Astrocyte (in vitro differentiated cells and primary cell): ENCODE data around the gene CD40.

ENCODE experiments used
- CTCF ChIP-seq: IDR thresholded peaks from 2 replicates; pipeline ENCODE4 v1.5.1; 2011; ENCODE audit warnings: low read depth, mild to moderate bottlenecking, inconsistent platforms, low read length, moderate library complexity; ENCODE audit not compliant: insufficient read depth
- EZH2 ChIP-seq: IDR thresholded peaks from 2 replicates; pipeline ENCODE4 v1.6.1; 2012; ENCODE audit warnings: mild to moderate bottlenecking, low read length, inconsistent platforms; ENCODE audit not compliant: insufficient read depth

DNA sequence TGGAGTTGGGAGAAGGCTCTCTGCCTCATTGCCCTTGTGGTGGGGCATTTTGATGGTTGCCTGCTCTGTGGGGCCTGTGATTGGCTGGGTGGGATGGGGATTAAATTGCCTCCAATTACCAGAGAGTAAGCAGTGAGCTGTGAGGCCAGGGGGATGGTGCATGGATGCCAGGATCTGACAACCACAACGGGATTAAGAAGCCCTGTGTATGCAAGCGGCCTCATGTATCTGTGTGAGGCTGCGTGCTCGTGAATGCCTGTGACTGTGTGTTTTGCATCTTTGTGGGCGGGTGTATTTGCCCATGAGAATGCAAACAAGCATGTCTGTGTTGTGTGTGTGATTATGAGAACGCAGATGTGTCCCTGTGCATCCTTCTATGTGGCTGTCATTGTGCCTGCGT, 46.1 kb downstream of the CD40 start:
- TF ChIP-seq CTCF (no peak), EZH2 (no peak)
